GM19193 (cell line): Measurements from ENCODE around the gene BEX3.

Experiments
- POLR2A ChIP-seq: IDR thresholded peaks from 4 replicates; pipeline ENCODE4 v1.6.1; 2011; ENCODE audit not compliant: insufficient read depth, insufficient read length; ENCODE audit errors: extremely low read depth

The BEX3 gene

GRCh38 chrX:103376118-103376978 is at the start of gene BEX3:
Gene BEX3, plus strand, starts transcription at chrX:103376538. Its CDS starts 984 bp downstream, at chrX:103377522.
- no peak for TF ChIP-seq POLR2A

GRCh38 chrX:103329991-103330390 is 46.3 kb upstream of the BEX3 start, which contains the start of gene TCEAL7:
Gene TCEAL7, plus strand, starts transcription at chrX:103330239. Its CDS starts 1,165 bp downstream, at chrX:103331404.
- TF ChIP-seq POLR2A, result no peak

- TF ChIP-seq POLR2A, result no peak
Observed at GRCh38 chrX:103330681-103331288, 45.6 kb upstream of the BEX3 start.

- TF ChIP-seq POLR2A, result no peak
Observed at GRCh38 chrX:103338663-103339062, 37.7 kb upstream of the BEX3 start.

GRCh38 chrX:103343105-103343504 is 33.2 kb upstream of the BEX3 start:
- TF ChIP-seq POLR2A, result no peak

GRCh38 chrX:103344606-103345005 is 31.7 kb upstream of the BEX3 start:
- TF ChIP-seq POLR2A, result no peak

- TF ChIP-seq POLR2A, result no peak
Observed at GRCh38 chrX:103347682-103348397, 28.5 kb upstream of the BEX3 start.

GRCh38 chrX:103356130-103356798 is 20.1 kb upstream of the BEX3 start, which contains the start of gene TCEAL9:
Gene TCEAL9, plus strand, starts transcription at chrX:103356506. Its CDS starts 1,179 bp downstream, at chrX:103357685.
- TF ChIP-seq POLR2A, result no peak

GRCh38 chrX:103356858-103357257 is 19.5 kb upstream of the BEX3 start:
- TF ChIP-seq POLR2A, result no peak

- no peak for TF ChIP-seq POLR2A
Observed at GRCh38 chrX:103357871-103358270, 18.5 kb upstream of the BEX3 start.

GRCh38 chrX:103360092-103360491 is 16.2 kb upstream of the BEX3 start:
- TF ChIP-seq POLR2A, result no peak

GRCh38 chrX:103360916-103361315 is 15.4 kb upstream of the BEX3 start:
- TF ChIP-seq POLR2A, result no peak

GRCh38 chrX:103361798-103362197 is 14.5 kb upstream of the BEX3 start:
- TF ChIP-seq POLR2A, result no peak

- no peak for TF ChIP-seq POLR2A
Observed at GRCh38 chrX:103362474-103362873, 13.9 kb upstream of the BEX3 start.

GRCh38 chrX:103363046-103363445 is 13.3 kb upstream of the BEX3 start:
- TF ChIP-seq POLR2A, result no peak
